Suprapubic skin (tissue), 3 donors: Measurements from ENCODE around the gene PGM3.

ENCODE experiments used
- CTCF ChIP-seq, 2 donors: fragments of 200-600 bp in 1 of 2; fragments of 450-650 bp in 1 of 2; sonication (generic) in 1 of 2; IDR thresholded peaks; one replicate each; pipeline ENCODE4 v1.5.1; 2016 to 2019; ENCODE audit warnings: antibody characterized with exemption in 2 of 2, mild to moderate bottlenecking in 1 of 2, moderate library complexity in 1 of 2
- POLR2AphosphoS5 ChIP-seq, 3 donors: sonication (generic); formaldehyde crosslinking; IDR thresholded peaks; one replicate each; pipeline ENCODE4 v1.6.1; 2017; ENCODE audit warnings: antibody characterized with exemption in 3 of 3

GRCh38 chr6:83160167-83160566 is 32.9 kb downstream of the PGM3 start:
- TF ChIP-seq CTCF (IDR thresholded peaks at IDR 0.05) = no peak
- TF ChIP-seq POLR2AphosphoS5 (IDR thresholded peaks at IDR 0.05) = no peak
